ENCODE results near the gene PLEKHJ1.

The PLEKHJ1 gene

GRCh38 chr19:2273356-2274184 lies 37.4 kb upstream of the PLEKHJ1 start:
- peak overlapping the region; percentile 3 for H3K4me3 ChIP-seq (ENCODE audit: low read length)
- peak; percentile 64 for DNase-seq (ENCODE audit: low read depth)
- TF ChIP-seq, protein P1, sequence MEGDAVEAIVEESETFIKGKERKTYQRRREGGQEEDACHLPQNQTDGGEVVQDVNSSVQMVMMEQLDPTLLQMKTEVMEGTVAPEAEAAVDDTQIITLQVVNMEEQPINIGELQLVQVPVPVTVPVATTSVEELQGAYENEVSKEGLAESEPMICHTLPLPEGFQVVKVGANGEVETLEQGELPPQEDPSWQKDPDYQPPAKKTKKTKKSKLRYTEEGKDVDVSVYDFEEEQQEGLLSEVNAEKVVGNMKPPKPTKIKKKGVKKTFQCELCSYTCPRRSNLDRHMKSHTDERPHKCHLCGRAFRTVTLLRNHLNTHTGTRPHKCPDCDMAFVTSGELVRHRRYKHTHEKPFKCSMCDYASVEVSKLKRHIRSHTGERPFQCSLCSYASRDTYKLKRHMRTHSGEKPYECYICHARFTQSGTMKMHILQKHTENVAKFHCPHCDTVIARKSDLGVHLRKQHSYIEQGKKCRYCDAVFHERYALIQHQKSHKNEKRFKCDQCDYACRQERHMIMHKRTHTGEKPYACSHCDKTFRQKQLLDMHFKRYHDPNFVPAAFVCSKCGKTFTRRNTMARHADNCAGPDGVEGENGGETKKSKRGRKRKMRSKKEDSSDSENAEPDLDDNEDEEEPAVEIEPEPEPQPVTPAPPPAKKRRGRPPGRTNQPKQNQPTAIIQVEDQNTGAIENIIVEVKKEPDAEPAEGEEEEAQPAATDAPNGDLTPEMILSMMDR (IDR thresholded peaks at IDR 0.05; ENCODE audit: insufficient read depth, low read depth, low read length, missing control alignments) = peak; percentile 58

DNA sequence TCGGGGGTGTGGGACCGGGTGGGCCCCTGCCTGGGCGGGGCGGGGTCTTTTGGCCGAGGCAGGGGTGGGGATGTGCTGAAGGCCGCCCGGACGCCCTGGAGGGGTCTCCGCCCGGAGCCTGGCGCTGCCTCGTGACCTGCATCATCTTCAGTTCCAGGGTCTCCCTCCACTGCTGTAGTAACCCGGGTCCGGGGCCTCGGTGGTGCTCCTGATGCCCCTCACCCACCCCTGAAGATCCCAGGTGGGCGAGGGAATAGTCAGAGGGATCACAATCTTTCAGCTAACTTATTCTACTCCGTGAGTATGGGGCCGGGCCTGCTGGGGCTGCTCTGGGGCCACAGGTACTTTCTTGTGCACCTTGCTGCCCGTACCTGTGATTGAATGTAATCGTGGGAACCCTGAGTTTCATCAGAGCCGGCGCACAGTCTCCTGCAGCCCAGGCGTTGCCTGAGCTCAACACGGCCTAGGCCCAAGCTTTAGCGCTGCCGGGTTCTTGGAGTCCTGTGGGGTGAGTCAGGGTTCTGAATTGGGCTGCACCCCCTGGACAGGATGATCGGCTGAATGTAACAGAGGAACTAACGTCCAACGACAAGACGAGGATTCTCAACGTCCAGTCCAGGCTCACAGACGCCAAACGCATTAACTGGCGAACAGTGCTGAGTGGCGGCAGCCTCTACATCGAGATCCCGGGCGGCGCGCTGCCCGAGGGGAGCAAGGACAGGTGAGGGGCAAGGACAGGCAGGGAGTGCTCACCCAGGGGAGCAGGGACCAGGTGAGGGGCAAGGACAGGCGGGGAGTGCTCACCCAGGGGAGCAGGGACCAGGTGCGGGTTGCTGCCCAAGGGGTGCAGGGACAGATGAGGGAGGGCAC lies 35.3 kb upstream of the PLEKHJ1 start:
- DNase-seq (ENCODE audit: low read depth) = peak; percentile 71
- H3K4me3 ChIP-seq (ENCODE audit: low read length) = peak overlapping the region; percentile 96

DNA sequence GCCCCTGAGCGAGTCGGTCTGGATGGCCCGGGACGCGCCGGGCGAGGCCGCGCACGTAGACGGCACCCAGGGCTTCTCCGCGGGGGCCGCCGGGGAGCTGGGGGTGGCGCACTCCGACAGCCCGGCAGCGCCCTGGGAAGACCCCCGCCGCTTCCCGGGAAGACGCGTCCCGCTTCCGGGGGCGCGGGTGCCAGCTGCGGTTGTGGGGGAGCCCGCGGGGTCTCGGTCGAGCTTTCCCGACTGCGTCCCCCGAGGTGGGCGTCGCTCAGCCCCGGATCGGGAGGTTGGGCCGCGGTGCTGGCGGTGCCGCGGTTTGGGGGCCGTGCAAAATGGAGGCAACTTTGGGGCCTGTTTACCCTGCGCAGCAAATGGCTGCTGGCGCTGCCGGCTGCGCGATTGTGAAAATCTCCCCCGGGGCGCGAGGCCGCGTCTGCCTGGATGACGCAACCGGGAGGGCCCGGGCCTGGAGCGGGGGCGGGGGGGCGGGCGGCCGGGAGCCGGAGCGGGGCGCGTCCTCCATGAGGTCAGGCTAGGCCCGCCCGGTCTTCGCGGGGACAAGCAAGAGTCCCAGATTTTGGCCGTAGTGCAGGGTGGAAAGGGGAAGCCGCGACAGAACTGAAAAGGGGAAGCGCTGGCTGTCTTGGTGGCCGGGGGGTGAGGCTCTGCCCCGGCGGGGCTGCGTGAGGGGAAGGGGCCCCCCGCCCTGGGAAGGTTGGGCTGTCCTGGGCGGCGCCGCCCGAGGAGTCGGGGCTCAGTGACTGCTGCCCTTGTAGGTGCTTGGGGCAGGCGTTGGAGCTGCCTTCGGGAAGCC lies 34.5 kb upstream of the PLEKHJ1 start:
- peak overlapping the region; percentile 96 for H3K4me3 ChIP-seq (ENCODE audit: low read length)
- DNase-seq (ENCODE audit: low read depth) = peak; percentile 87
- TF ChIP-seq, protein P1 (IDR thresholded peaks at IDR 0.05; ENCODE audit: insufficient read depth, low read depth, low read length, missing control alignments) = no peak

More for the DNA sequence above, 35.3 kb upstream of the PLEKHJ1 start:
- TF ChIP-seq, protein P1 (IDR thresholded peaks at IDR 0.05; ENCODE audit: insufficient read depth, low read depth, low read length, missing control alignments) = no peak

GRCh38 chr19:2270157-2270422 lies 34.0 kb upstream of the PLEKHJ1 start:
- TF ChIP-seq, protein P1 (IDR thresholded peaks at IDR 0.05; ENCODE audit: insufficient read depth, low read depth, low read length, missing control alignments) = no peak
- peak overlapping the region; percentile 96 for H3K4me3 ChIP-seq (ENCODE audit: low read length)
- no peak for DNase-seq (ENCODE audit: low read depth)

GRCh38 chr19:2269244-2270156 lies 33.4 kb upstream of the PLEKHJ1 start:
- DNase-seq (ENCODE audit: low read depth) = peak; percentile 96
- TF ChIP-seq, protein P1 (IDR thresholded peaks at IDR 0.05; ENCODE audit: insufficient read depth, low read depth, low read length, missing control alignments) = peak; percentile 18

DNA sequence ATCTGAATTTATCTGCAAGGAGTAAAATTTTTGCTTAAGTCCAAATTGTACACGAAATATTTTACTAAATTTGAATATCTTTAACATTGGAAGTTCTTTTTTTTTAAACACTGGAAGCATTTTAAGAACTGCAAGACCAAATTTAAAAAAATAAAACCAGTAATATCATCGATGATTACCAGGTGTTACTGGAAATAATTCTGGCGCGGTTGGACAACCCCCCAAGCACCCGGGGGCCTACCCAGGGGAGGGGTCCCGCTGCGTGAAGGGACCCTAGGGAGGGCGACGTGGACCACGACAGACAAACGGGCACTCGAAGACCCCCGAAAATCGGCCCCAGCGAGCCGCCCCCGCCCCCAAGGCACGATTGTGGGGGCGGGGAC lies 32.7 kb upstream of the PLEKHJ1 start:
- TF ChIP-seq, protein P1 (IDR thresholded peaks at IDR 0.05; ENCODE audit: insufficient read depth, low read depth, low read length, missing control alignments) = no peak
- peak overlapping the region; percentile 70 for H3K4me3 ChIP-seq (ENCODE audit: low read length)
- no peak for DNase-seq (ENCODE audit: low read depth)

More at GRCh38 chr19:2269244-2270156, 33.4 kb upstream of the PLEKHJ1 start:
- peak overlapping the region; percentile 96 for H3K4me3 ChIP-seq (ENCODE audit: low read length)
